ENCODE measurements around the gene CXCL12.

CXCL12 gene

GRCh38 chr10:44361109-44361508 is 23.8 kb downstream of the CXCL12 start:
- Histone ChIP-seq H3K4me1 (ENCODE audit: control insufficient read depth, insufficient read depth, low read length) (peaks cover 26% of the 10 kb centered on the region), H3K9me3 (ENCODE audit: control insufficient read depth, insufficient read depth, low read length) (no peaks in the 10 kb centered on the region), H3K27me3 (ENCODE audit: control insufficient read depth, insufficient read depth, low read length) (no peaks in the 10 kb centered on the region; the same call in 1 of the 2 replicates), H3K4me3 (ENCODE audit: low read depth, low read length) (no peak overlapping the region), H3K36me3 (ENCODE audit: control insufficient read depth, insufficient read depth, low read length) (no peaks in the 10 kb centered on the region), H3K27ac (ENCODE audit: low read depth, low read length) (no peak overlapping the region), H3K9ac (ENCODE audit: low read depth, low read length) (no peak overlapping the region)

DNA sequence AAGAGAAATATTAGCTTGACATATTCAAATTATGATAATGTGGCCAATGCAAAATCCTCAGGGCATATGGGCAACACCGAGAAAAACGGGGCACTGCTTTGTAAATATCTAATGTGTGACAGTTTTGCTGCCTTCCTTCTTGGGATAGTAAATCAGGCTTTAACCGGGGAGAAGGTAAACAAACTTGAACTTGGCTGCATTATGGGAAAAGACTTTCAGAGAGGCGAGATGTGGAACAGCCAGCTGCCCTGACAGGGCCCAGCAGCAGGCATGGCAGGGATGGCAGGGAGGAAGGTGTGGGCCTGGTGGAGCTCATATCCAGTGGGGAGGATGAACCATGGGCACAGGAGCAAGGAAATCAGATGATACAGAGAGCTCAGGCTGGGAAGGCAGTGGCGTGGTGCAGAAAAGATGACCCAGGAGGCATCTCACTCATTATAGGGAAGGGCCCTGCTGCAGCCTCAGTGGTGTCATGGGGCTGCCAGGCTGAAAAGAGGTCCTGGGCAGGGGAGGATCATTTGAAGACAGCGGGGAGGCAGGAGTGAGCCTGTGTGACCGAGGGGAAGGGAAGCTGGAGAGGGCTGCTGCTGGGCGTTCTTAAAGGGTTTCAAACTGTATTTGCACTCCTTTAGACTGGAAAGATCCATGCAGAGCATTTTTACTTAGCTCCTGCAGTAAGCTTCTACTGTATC is 26.7 kb downstream of the CXCL12 start:
- Histone ChIP-seq H3K9me3 (ENCODE audit: control insufficient read depth, insufficient read depth, low read length) (no peaks in the 10 kb centered on the region), H3K36me3 (ENCODE audit: control insufficient read depth, insufficient read depth, low read length) (no peaks in the 10 kb centered on the region), H3K27me3 (ENCODE audit: control insufficient read depth, insufficient read depth, low read length) (no peaks in the 10 kb centered on the region; the same call in 1 of the 2 replicates), H3K4me1 (ENCODE audit: control insufficient read depth, insufficient read depth, low read length) (peaks cover 23% of the 10 kb centered on the region), H3K27ac (ENCODE audit: low read depth, low read length) (no peak overlapping the region), H3K4me3 (ENCODE audit: low read depth, low read length) (no peak overlapping the region), H3K9ac (ENCODE audit: low read depth, low read length) (no peak overlapping the region)

DNA sequence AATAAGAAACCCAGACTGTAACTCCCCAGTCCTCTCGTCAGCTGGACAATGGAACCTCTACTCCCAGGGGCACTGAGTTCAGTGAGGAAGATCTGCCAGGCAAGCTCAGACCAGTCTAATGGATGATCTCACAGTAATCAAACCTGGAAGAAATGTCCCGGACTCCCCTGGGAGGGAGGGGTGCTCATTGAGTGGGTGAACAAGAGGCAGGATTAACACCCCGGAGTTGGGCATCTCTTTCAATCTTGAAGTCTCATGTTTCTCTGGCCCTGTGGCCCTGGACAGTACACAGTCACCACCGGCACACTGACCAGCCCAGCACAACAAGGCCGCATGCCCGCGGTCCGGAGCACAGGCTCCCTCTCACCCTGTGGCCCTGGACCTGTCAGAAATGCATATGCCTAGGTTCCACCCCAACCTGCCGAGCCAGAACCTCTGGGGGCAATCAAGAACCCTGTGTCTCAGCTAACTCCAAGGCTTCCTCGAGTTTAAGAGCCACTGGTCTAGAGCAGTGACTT is 27.8 kb downstream of the CXCL12 start:
- no peaks in the 10 kb centered on the region for H3K36me3 ChIP-seq (ENCODE audit: control insufficient read depth, insufficient read depth, low read length)
- H3K27ac ChIP-seq (ENCODE audit: low read depth, low read length), result no peak overlapping the region
- no peak overlapping the region for H3K4me3 ChIP-seq (ENCODE audit: low read depth, low read length)
- H3K27me3 ChIP-seq (ENCODE audit: control insufficient read depth, insufficient read depth, low read length), result no peaks in the 10 kb centered on the region; the same call in 1 of the 2 replicates
- peaks cover 15% of the 10 kb centered on the region for H3K4me1 ChIP-seq (ENCODE audit: control insufficient read depth, insufficient read depth, low read length)
- no peaks in the 10 kb centered on the region for H3K9me3 ChIP-seq (ENCODE audit: control insufficient read depth, insufficient read depth, low read length)
- no peak overlapping the region for H3K9ac ChIP-seq (ENCODE audit: low read depth, low read length)

DNA sequence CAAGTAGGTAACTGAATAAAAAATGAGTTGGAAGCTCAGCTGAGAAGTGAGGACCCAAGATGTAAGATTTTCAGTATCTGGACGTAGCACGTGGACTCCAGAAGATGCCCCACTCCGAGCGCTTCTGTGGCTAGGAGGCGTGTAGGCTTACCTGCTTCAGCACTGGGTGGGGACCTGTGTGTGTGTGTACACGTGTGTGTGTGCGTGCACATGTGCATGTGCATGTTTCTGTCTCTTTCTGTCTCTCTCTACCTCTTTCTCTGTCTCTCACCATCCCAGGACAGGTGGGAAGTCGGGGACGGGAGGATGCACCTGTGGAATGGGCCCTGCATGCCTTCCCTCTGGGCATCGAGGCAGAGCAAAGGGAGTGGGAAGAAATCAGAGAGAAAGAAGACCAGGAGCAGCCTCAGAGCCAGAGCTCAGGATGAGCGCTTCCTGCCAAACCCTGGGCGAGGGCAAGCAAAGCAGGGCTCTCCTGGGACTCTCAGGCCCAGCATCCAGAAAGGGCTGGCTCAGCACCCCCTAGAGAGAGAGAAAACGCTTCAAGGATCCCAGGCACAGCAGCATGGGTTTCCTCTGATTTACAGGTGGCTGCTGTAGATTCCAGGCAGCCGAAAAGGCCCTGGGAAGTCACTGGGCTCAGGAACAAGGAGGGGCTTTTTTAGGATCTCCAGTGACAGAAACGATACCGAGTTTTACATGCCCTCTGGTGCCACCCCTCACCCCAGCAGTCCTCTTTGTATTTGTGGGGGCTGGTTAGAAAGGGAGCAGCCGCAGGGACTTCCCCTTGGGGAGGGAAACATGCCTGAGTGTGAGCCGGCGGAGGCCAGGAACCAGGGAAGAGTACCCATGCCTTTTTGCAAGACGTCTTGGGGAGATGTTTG is 28.5 kb downstream of the CXCL12 start:
- Histone ChIP-seq H3K36me3 (ENCODE audit: control insufficient read depth, insufficient read depth, low read length) (no peaks in the 10 kb centered on the region), H3K27me3 (ENCODE audit: control insufficient read depth, insufficient read depth, low read length) (no peaks in the 10 kb centered on the region; the same call in 1 of the 2 replicates), H3K9me3 (ENCODE audit: control insufficient read depth, insufficient read depth, low read length) (no peaks in the 10 kb centered on the region), H3K27ac (ENCODE audit: low read depth, low read length) (no peak overlapping the region), H3K4me1 (ENCODE audit: control insufficient read depth, insufficient read depth, low read length) (peaks cover 15% of the 10 kb centered on the region), H3K9ac (ENCODE audit: low read depth, low read length) (no peak overlapping the region), H3K4me3 (ENCODE audit: low read depth, low read length) (no peak overlapping the region)

GRCh38 chr10:44355630-44356029 is 29.3 kb downstream of the CXCL12 start:
- H3K36me3 ChIP-seq (ENCODE audit: control insufficient read depth, insufficient read depth, low read length), result no peaks in the 10 kb centered on the region
- no peak overlapping the region for H3K4me3 ChIP-seq (ENCODE audit: low read depth, low read length)
- no peaks in the 10 kb centered on the region; the same call in 1 of the 2 replicates for H3K27me3 ChIP-seq (ENCODE audit: control insufficient read depth, insufficient read depth, low read length)
- H3K4me1 ChIP-seq (ENCODE audit: control insufficient read depth, insufficient read depth, low read length), result peaks cover 15% of the 10 kb centered on the region
- no peak overlapping the region for H3K9ac ChIP-seq (ENCODE audit: low read depth, low read length)
- no peak overlapping the region for H3K27ac ChIP-seq (ENCODE audit: low read depth, low read length)
- no peaks in the 10 kb centered on the region for H3K9me3 ChIP-seq (ENCODE audit: control insufficient read depth, insufficient read depth, low read length)

GRCh38 chr10:44354771-44355170 is 30.1 kb downstream of the CXCL12 start:
- Histone ChIP-seq H3K36me3 (ENCODE audit: control insufficient read depth, insufficient read depth, low read length) (no peaks in the 10 kb centered on the region), H3K9me3 (ENCODE audit: control insufficient read depth, insufficient read depth, low read length) (no peaks in the 10 kb centered on the region), H3K4me1 (ENCODE audit: control insufficient read depth, insufficient read depth, low read length) (peaks cover 15% of the 10 kb centered on the region), H3K4me3 (ENCODE audit: low read depth, low read length) (no peak overlapping the region), H3K27me3 (ENCODE audit: control insufficient read depth, insufficient read depth, low read length) (no peaks in the 10 kb centered on the region; the same call in 1 of the 2 replicates), H3K27ac (ENCODE audit: low read depth, low read length) (no peak overlapping the region), H3K9ac (ENCODE audit: low read depth, low read length) (no peak overlapping the region)

DNA sequence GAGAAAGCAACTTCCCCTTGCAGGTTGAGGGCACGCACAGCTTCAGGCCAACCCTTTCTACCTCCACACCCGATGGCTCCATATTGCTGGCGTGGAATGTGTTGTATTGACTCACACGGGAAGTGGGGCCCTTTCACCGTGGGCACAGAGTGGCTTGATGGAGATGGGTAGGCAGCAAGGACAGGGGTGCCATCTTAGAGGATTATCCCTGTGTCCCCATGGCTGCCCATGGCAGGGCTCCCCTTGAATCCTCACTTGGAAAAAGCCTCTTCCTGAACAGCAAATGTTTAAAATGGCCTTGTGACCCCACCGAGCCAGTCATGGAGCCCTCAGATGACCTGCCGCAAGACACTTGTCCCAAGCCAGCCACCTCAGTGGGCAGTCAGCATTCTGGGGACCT is 31.2 kb downstream of the CXCL12 start:
- H3K27ac ChIP-seq (ENCODE audit: low read depth, low read length), result no peak overlapping the region
- H3K4me3 ChIP-seq (ENCODE audit: low read depth, low read length), result no peak overlapping the region
- H3K4me1 ChIP-seq (ENCODE audit: control insufficient read depth, insufficient read depth, low read length), result peaks cover 15% of the 10 kb centered on the region
- H3K27me3 ChIP-seq (ENCODE audit: control insufficient read depth, insufficient read depth, low read length), result no peaks in the 10 kb centered on the region; the same call in 1 of the 2 replicates
- no peaks in the 10 kb centered on the region for H3K36me3 ChIP-seq (ENCODE audit: control insufficient read depth, insufficient read depth, low read length)
- H3K9ac ChIP-seq (ENCODE audit: low read depth, low read length), result no peak overlapping the region
- H3K9me3 ChIP-seq (ENCODE audit: control insufficient read depth, insufficient read depth, low read length), result no peaks in the 10 kb centered on the region

- no peak overlapping the region for H3K27ac ChIP-seq (ENCODE audit: low read depth, low read length)
- H3K4me3 ChIP-seq (ENCODE audit: low read depth, low read length), result no peak overlapping the region
- no peaks in the 10 kb centered on the region for H3K9me3 ChIP-seq (ENCODE audit: control insufficient read depth, insufficient read depth, low read length)
- no peaks in the 10 kb centered on the region for H3K36me3 ChIP-seq (ENCODE audit: control insufficient read depth, insufficient read depth, low read length)
- H3K9ac ChIP-seq (ENCODE audit: low read depth, low read length), result no peak overlapping the region
- H3K27me3 ChIP-seq (ENCODE audit: control insufficient read depth, insufficient read depth, low read length), result no peaks in the 10 kb centered on the region; the same call in 1 of the 2 replicates
- H3K4me1 ChIP-seq (ENCODE audit: control insufficient read depth, insufficient read depth, low read length), result peaks cover 12% of the 10 kb centered on the region
Measured at GRCh38 chr10:44353128-44353390, 31.8 kb downstream of the CXCL12 start.

DNA sequence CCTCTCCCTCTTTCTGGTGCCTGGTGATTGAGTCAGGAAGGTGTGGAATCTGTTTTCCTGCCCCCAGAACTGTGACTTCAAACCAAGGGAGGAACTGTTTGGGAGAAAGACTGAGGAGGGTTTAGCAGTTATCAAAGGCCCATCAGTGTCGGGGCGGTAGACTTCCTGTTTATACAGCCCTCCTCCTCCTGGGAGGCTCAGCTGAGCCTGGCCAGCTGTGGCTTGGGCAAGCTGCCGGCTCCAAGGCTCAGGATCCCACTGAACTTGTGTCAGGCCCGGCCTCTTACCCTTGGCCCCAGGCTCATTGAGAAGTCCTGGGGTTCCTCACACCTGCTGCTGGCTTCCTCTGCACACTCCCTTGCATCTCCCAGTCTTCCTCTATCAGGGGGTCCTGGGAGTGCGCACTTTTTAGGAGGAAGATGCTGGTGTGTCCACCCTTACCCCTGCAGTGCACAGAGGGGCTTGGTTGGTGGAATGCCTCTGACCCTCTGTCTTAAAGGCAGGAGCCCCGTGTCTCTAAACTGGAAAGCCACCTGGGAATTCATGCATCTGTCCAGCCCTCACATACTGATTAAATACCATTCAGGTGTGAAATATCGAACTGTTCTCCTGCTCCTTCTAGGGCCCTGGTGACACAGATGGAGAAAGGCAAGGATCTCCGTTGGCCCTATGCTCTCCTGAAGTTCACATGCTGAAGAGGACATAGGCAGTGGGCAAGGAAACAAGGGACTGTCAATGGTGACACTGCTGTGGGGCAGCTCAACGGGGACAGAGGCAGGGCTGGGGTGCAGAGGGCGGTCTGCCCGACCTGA is 32.4 kb downstream of the CXCL12 start:
- Histone ChIP-seq H3K27me3 (ENCODE audit: control insufficient read depth, insufficient read depth, low read length) (no peaks in the 10 kb centered on the region; the same call in 1 of the 2 replicates), H3K4me1 (ENCODE audit: control insufficient read depth, insufficient read depth, low read length) (peaks cover 10% of the 10 kb centered on the region), H3K36me3 (ENCODE audit: control insufficient read depth, insufficient read depth, low read length) (no peaks in the 10 kb centered on the region), H3K9ac (ENCODE audit: low read depth, low read length) (no peak overlapping the region), H3K9me3 (ENCODE audit: control insufficient read depth, insufficient read depth, low read length) (no peaks in the 10 kb centered on the region), H3K4me3 (ENCODE audit: low read depth, low read length) (no peak overlapping the region), H3K27ac (ENCODE audit: low read depth, low read length) (no peak overlapping the region)

DNA sequence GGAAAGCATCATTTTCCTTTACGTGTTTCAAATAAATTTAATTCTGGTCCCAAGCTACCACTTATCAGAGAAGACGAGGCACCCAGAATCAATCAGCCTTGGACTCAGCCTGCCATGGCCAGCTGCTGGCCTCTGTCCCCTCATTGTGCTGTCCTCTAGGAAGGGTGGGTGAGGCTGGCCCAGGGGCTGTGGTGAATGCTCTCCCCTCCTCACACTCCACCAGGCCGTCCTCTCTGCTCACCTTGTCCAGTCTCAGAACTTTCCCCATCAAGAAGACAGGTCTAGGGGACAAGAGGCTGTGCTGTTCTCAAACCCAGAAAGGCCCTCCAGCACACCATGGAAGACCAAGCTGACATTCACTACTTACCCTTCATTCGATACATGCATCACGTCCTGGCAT is 36.4 kb downstream of the CXCL12 start:
- no peaks in the 10 kb centered on the region for H3K9me3 ChIP-seq (ENCODE audit: control insufficient read depth, insufficient read depth, low read length)
- peaks cover 6% of the 10 kb centered on the region; the same call in 1 of the 2 replicates for H3K4me1 ChIP-seq (ENCODE audit: control insufficient read depth, insufficient read depth, low read length)
- H3K4me3 ChIP-seq (ENCODE audit: low read depth, low read length), result no peak overlapping the region
- no peak overlapping the region for H3K27ac ChIP-seq (ENCODE audit: low read depth, low read length)
- no peak overlapping the region for H3K9ac ChIP-seq (ENCODE audit: low read depth, low read length)
- H3K27me3 ChIP-seq (ENCODE audit: control insufficient read depth, insufficient read depth, low read length), result no peaks in the 10 kb centered on the region
- no peaks in the 10 kb centered on the region for H3K36me3 ChIP-seq (ENCODE audit: control insufficient read depth, insufficient read depth, low read length)

All from HUES48 (cell line).